Aorta (tissue), 5 donors: ENCODE data around the gene DHX15. TPM values are rescaled to one million over a fixed set of nuclear protein-coding genes. Genes with fewer than 3 reads are reported as not detected.
A peak's percentile ranks its signal among the peaks of the same experiment; 100 is the strongest.

Experiments used
- ATAC-seq: fragments of 200-7000 bp; cut with Tn5 transposase; one replicate; pipeline ENCODE4 v1.9.1; 2022; ENCODE audit warnings: moderate library complexity; ENCODE audit not compliant: low FRiP score
- DNase-seq, 2 donors: peaks; one replicate each; pipeline ENCODE4 v3.0.0-alpha.2; 2020
- H3K27ac ChIP-seq, 2 donors: one replicate each; pipeline ENCODE4 v1.5.1; 2013; ENCODE audit warnings: low read length in 2 of 2, mild to moderate bottlenecking in 2 of 2, moderate library complexity in 2 of 2, control low read depth in 1 of 2, inconsistent platforms in 1 of 2, low read depth in 1 of 2
- H3K27me3 ChIP-seq, 2 donors: one replicate each; pipeline ENCODE4 v1.6.1; 2013; ENCODE audit warnings: control low read depth in 1 of 2, low read length in 1 of 2, mild to moderate bottlenecking in 1 of 2, moderate library complexity in 1 of 2; ENCODE audit not compliant: insufficient read depth in 2 of 2, control insufficient read depth in 1 of 2
- H3K36me3 ChIP-seq, 2 donors: one replicate each; pipeline ENCODE4 v1.6.1; 2013; ENCODE audit warnings: control low read depth in 1 of 2, low read length in 1 of 2, mild to moderate bottlenecking in 1 of 2; ENCODE audit not compliant: insufficient read depth in 2 of 2, control insufficient read depth in 1 of 2
- H3K4me1 ChIP-seq, 2 donors: one replicate each; pipeline ENCODE4 v1.6.1; 2013; ENCODE audit warnings: low read length in 2 of 2, control low read depth in 1 of 2, mild to moderate bottlenecking in 1 of 2, moderate library complexity in 1 of 2; ENCODE audit not compliant: insufficient read depth in 2 of 2, control insufficient read depth in 1 of 2
- H3K4me3 ChIP-seq, 2 donors: one replicate each; pipeline ENCODE4 v1.5.1; 2013; ENCODE audit warnings: low read length in 2 of 2, control low read depth in 1 of 2, mild to moderate bottlenecking in 1 of 2
- H3K9me3 ChIP-seq: one replicate; pipeline ENCODE4 v1.6.1; 2013; ENCODE audit warnings: mild to moderate bottlenecking, low read length; ENCODE audit not compliant: control insufficient read depth
- WGBS, 2 donors: extraction: QIAGEN DNeasy Blood & Tissue Kit; methylation state at CpG; one replicate each; pipeline ENCODE4 v1.1.7; 2013; 5-methylcytosine and 5-hydroxymethylcytosine counted together
- intact Hi-C, 2 donors: fragments of 100-400 bp; cut with DNase I; formaldehyde crosslinking; loops; one replicate each; pipeline versions ENCODE4 v1.14.2 to v1.15.0; 2022
- polyA plus RNA-seq, 2 donors: library from polyadenylated mRNA; stranded (reverse); fragments of 200-250 nt; gene quantifications; one replicate each; pipeline ENCODE4 v1.2.3, GENCODE V29; 2013
- total RNA-seq, 2 donors: library from RNA; stranded (reverse); fragmentation: NEBNext Ultra II Directional; extraction: Animal tissue kit (Norgen Biotek cat#: 25700); gene quantifications; one replicate each; pipeline ENCODE4 v1.2.1, GENCODE V29; 2021
- donor health status: healthy with polysubstance abuse.
- donor health status: Bipolar disorder and iron deficiency.
- donor health status: DM: no; HTN: no; CAD: no.
- donor health status: DM: no; HTN: no; CAD: no.
- donor health status: DM: yes; HTN: yes; CAD: no.

DHX15 gene
- total and polyA plus RNA-seq, 4 donors, result 34.7 to 113 (median 82.5) TPM

- Histone ChIP-seq H3K9me3 (peaks cover 2% of the 10 kb centered on the region), H3K4me3 (no peak overlapping the region), H3K27me3 (no peaks in the 10 kb centered on the region), H3K27ac (no peak overlapping the region), H3K36me3 (no peaks in the 10 kb centered on the region), H3K4me1 (no peaks in the 10 kb centered on the region)
- ATAC-seq (no peak), DNase-seq (no peak)
- intact Hi-C loops, result no loop called here
- 69 to 79% methylated on average over 2 of the region's 2 CpGs for WGBS, 2 donors
These were observed 11.3 kb upstream of the DHX15 start for GRCh38 chr4:24595659-24596058.

GRCh38 chr4:24594887-24595286, 10.5 kb upstream of the DHX15 start:
- Histone ChIP-seq H3K27me3 (no peaks in the 10 kb centered on the region), H3K4me1 (no peaks in the 10 kb centered on the region), H3K36me3 (no peaks in the 10 kb centered on the region), H3K9me3 (peaks cover 2% of the 10 kb centered on the region), H3K4me3 (no peak overlapping the region), H3K27ac (no peak overlapping the region)
- WGBS, 2 donors, result 32 to 41% methylated on average over 2 of the region's 2 CpGs
- intact Hi-C loops, result no loop called here
- ATAC-seq (no peak), DNase-seq (no peak)

DNA sequence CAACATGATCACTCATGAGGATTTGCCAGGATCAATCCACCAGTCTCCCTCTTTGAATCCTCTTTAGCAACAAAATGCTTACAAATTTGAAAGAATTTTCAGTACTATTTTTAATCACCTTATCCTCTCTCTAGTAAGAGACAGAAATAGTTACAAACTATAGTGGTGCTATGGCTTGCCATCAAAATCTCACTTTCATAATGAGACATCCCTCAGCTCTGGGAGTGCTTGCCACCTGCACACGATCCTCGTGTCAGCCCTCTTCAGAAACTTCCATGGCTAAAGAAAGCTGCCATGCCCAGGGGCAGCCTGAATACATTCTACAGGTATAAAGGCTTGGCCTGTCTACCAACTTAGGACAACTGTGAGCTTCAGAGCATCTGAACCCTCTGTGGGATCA, 5.1 kb upstream of the DHX15 start:
- Histone ChIP-seq H3K27ac (no peak overlapping the region), H3K4me1 (no peaks in the 10 kb centered on the region), H3K9me3 (no peaks in the 10 kb centered on the region), H3K27me3 (no peaks in the 10 kb centered on the region), H3K4me3 (no peak overlapping the region), H3K36me3 (no peaks in the 10 kb centered on the region)
- DNase-seq (no peak), ATAC-seq (no peak)
- intact Hi-C loops, result no loop called here
- WGBS, 2 donors, result 90 to 92% methylated on average over 2 of the region's 2 CpGs

- Histone ChIP-seq H3K27me3 (no peaks in the 10 kb centered on the region), H3K27ac (no peak overlapping the region), H3K4me1 (no peaks in the 10 kb centered on the region), H3K36me3 (no peaks in the 10 kb centered on the region), H3K4me3 (no peak overlapping the region), H3K9me3 (no peaks in the 10 kb centered on the region)
- DNase-seq, result no peak
- WGBS, 2 donors, result 65 to 68% methylated on average over 7 of the region's 7 CpGs
- intact Hi-C loops, result no loop called here
- ATAC-seq, result no peak
These were observed 4.0 kb upstream of the DHX15 start for GRCh38 chr4:24588216-24588954.

GRCh38 chr4:24583451-24584210, 723 bp downstream of the DHX15 start:
- intact Hi-C loops, result loop anchor here (2.0 to 5.0 kb wide), 3 partner anchors 149 to 211 kb away; partner anchors contain the start of gene SOD3 (in 1 of the 2)
- H3K36me3 ChIP-seq, result no peaks in the 10 kb centered on the region
- peak overlapping the region; percentile 89 to 92 for H3K27ac ChIP-seq
- H3K27me3 ChIP-seq, result no peaks in the 10 kb centered on the region
- peak overlapping the region; percentile 88 to 98 for H3K4me3 ChIP-seq
- DNase-seq (peak; percentile 72 to 86), ATAC-seq (peak; percentile 72)
- H3K4me1 ChIP-seq, result no peaks in the 10 kb centered on the region
- H3K9me3 ChIP-seq, result no peaks in the 10 kb centered on the region
- WGBS, 2 donors, result 0 to 1% methylated on average over 36 to 51 of the region's 51 CpGs

GRCh38 chr4:24582235-24582832, 2.0 kb downstream of the DHX15 start:
- H3K36me3 ChIP-seq, result no peaks in the 10 kb centered on the region
- H3K4me1 ChIP-seq, result no peaks in the 10 kb centered on the region
- no peak overlapping the region for H3K27ac ChIP-seq
- DNase-seq, result no peak
- intact Hi-C loops, result loop anchor here (5.0 kb wide), 2 partner anchors 150 to 200 kb away; no protein-coding TSS in a partner anchor
- 7 to 10% methylated on average over 5 of the region's 5 CpGs for WGBS, 2 donors
- no peak for ATAC-seq
- H3K4me3 ChIP-seq, result peak overlapping the region; percentile 11 to 47
- H3K27me3 ChIP-seq, result no peaks in the 10 kb centered on the region
- H3K9me3 ChIP-seq, result no peaks in the 10 kb centered on the region

GRCh38 chr4:24578364-24578763, 6.0 kb downstream of the DHX15 start:
- DNase-seq, result no peak
- whole genome bisulfite sequencing, 2 donors, result 83 to 85% methylated on average over 4 of the region's 4 CpGs
- Histone ChIP-seq H3K4me3 (no peak overlapping the region), H3K9me3 (no peaks in the 10 kb centered on the region), H3K36me3 (peaks cover 0 to 3% of the 10 kb centered on the region in 2 donors), H3K27ac (no peak overlapping the region), H3K27me3 (no peaks in the 10 kb centered on the region), H3K4me1 (no peaks in the 10 kb centered on the region)
- intact Hi-C loops, result no loop called here
- ATAC-seq, result no peak

- Histone ChIP-seq H3K9me3 (no peaks in the 10 kb centered on the region), H3K27me3 (no peaks in the 10 kb centered on the region), H3K4me3 (no peak overlapping the region), H3K4me1 (peaks cover 0 to under 1% of the 10 kb centered on the region in 2 donors), H3K27ac (no peak overlapping the region), H3K36me3 (peaks cover 0 to 3% of the 10 kb centered on the region in 2 donors)
- DNase-seq, result no peak
- intact Hi-C loops, result no loop called here
- WGBS, 2 donors, result 92 to 95% methylated on average over 17 of the region's 17 CpGs
- no peak for ATAC-seq
These were observed 8.1 kb downstream of the DHX15 start for GRCh38 chr4:24576276-24576675.
